Measurements from ENCODE around the gene DNAJC25. TPM values are rescaled to one million over a fixed set of nuclear protein-coding genes. Genes with fewer than 3 reads are reported as not detected.

DNAJC25 gene
- total and polyA plus RNA-seq, 2 of the 13 experiments (the other 11 are each of a cell fraction or from before 2014, with no cell fraction given) = 5.7 to 10.2 TPM

GRCh38 chr9:111622626-111623025 is 8.5 kb upstream of the DNAJC25 start (continued):
- no peak for TF ChIP-seq IKZF5 (CRISPR knock-in tag; IDR thresholded peaks at IDR 0.05)
- TF ChIP-seq ARID3A (IDR thresholded peaks at IDR 0.05; ENCODE audit: low read depth, low read length) = peak; percentile 57; the same call in 1 of the 2 replicates
- TF ChIP-seq ZBTB25 (CRISPR knock-in tag; IDR thresholded peaks at IDR 0.05) = no peak
- TF ChIP-seq ZNF550 (CRISPR knock-in tag; IDR thresholded peaks at IDR 0.05; ENCODE audit: borderline replicate concordance) = no peak
- no peak for TF ChIP-seq HDAC6 (IDR thresholded peaks at IDR 0.05; ENCODE audit: low read depth, low read length)
- TF ChIP-seq HMG20A (CRISPR knock-in tag; IDR thresholded peaks at IDR 0.05; ENCODE audit: borderline replicate concordance) = peak; percentile 76
- no peak for TF ChIP-seq PCBP1 (IDR thresholded peaks at IDR 0.05; ENCODE audit: borderline replicate concordance, low read depth, low read length)
- TF ChIP-seq KLF15 (CRISPR knock-in tag; IDR thresholded peaks at IDR 0.05; ENCODE audit: borderline replicate concordance) = no peak
- TF ChIP-seq KDM1A (CRISPR knock-in tag; IDR thresholded peaks at IDR 0.05) = peak; percentile 33; the same call in 1 of the 2 replicates
- no peak for TF ChIP-seq ZNF264 (CRISPR knock-in tag; IDR thresholded peaks at IDR 0.05)
- TF ChIP-seq ZNF326 (CRISPR knock-in tag; IDR thresholded peaks at IDR 0.05; ENCODE audit: borderline replicate concordance) = no peak
- no peak for TF ChIP-seq PRPF4 (IDR thresholded peaks at IDR 0.05; ENCODE audit: low read depth, low read length, poor library complexity, severe bottlenecking)
- no peak for TF ChIP-seq JUN (CRISPR knock-in tag; IDR thresholded peaks at IDR 0.05)
- no peak for TF ChIP-seq PCBP2 (optimal IDR thresholded peaks at IDR 0.05; ENCODE audit: low read depth, low read length, poor library complexity, severe bottlenecking)
- no peak for TF ChIP-seq HOMEZ (CRISPR knock-in tag; IDR thresholded peaks at IDR 0.05; ENCODE audit: low read depth)
- TF ChIP-seq RAD51 (IDR thresholded peaks at IDR 0.05; ENCODE audit: borderline replicate concordance) = no peak
- TF ChIP-seq SRSF1 (optimal IDR thresholded peaks at IDR 0.05; ENCODE audit: low read depth, low read length) = no peak
- TF ChIP-seq ZNF790 (CRISPR knock-in tag; IDR thresholded peaks at IDR 0.05; ENCODE audit: borderline replicate concordance) = no peak
- no peak for TF ChIP-seq CSRNP2 (CRISPR knock-in tag; conservative IDR thresholded peaks at IDR 0.05; ENCODE audit: low read depth)
- TF ChIP-seq NFKBIZ (CRISPR knock-in tag; IDR thresholded peaks at IDR 0.05) = no peak
- peak; percentile 26; the same call in 1 of the 2 replicates for TF ChIP-seq FOXA3 (CRISPR knock-in tag; IDR thresholded peaks at IDR 0.05)
- TF ChIP-seq ZNF530 (CRISPR knock-in tag; IDR thresholded peaks at IDR 0.05; ENCODE audit: low read depth) = no peak
- no peak for TF ChIP-seq MYNN (CRISPR knock-in tag; IDR thresholded peaks at IDR 0.05; ENCODE audit: low read depth)
- no peak for TF ChIP-seq IKZF1 (IDR thresholded peaks at IDR 0.05)
- TF ChIP-seq ZNF510 (CRISPR knock-in tag; IDR thresholded peaks at IDR 0.05; ENCODE audit: low read depth) = no peak
- TF ChIP-seq ZNF839 (CRISPR knock-in tag; IDR thresholded peaks at IDR 0.05; ENCODE audit: borderline replicate concordance) = no peak

Measured in HepG2 (cell line).